Motor neuron (in vitro differentiated cells): Measurements from ENCODE around the gene B3GNT2. TPM values are rescaled to one million over a fixed set of nuclear protein-coding genes. Genes with fewer than 3 reads are reported as not detected.
A peak's percentile ranks its signal among the peaks of the same experiment; 100 is the strongest.

Experiments
- ATAC-seq, 8 experiments: fragments of 200-7000 bp; cut with Tn5 transposase; replicated peaks in 6 of 8; 2 replicates each; pipeline ENCODE4 v1.8.0; 2021; ENCODE audit warnings: mild to moderate bottlenecking in 8 of 8, moderate library complexity in 8 of 8
- H3K27ac ChIP-seq, 2 donors: fragments of 250-450 bp; sonication (Bioruptor Pico); 2 replicates each; pipeline ENCODE4 v1.9.0; 2021; ENCODE audit warnings: antibody characterized with exemption in 2 of 2, mild to moderate bottlenecking in 2 of 2, moderate library complexity in 1 of 2
- H3K4me1 ChIP-seq, 2 donors: fragments of 250-450 bp; sonication (Bioruptor Pico); replicated peaks in 1 of 2; 2 replicates each; pipeline ENCODE4 v1.6.1; 2021; ENCODE audit warnings: antibody characterized with exemption in 2 of 2, mild to moderate bottlenecking in 2 of 2, moderate library complexity in 1 of 2
- H3K4me3 ChIP-seq, 5 donors: fragments of 250-450 bp; sonication (Bioruptor Pico); 2 replicates each; pipeline ENCODE4 v1.9.0; 2021; ENCODE audit warnings: antibody characterized with exemption in 5 of 5, mild to moderate bottlenecking in 5 of 5, moderate library complexity in 4 of 5
- WGBS, 10 experiments: fragments of 450-650 bp; shearing (Covaris generic); methylation state at CpG; one replicate each; pipeline ENCODE4 v1.0.0; 2022; 5-methylcytosine and 5-hydroxymethylcytosine counted together
- in situ Hi-C, 9 experiments: fragments of 400-800 bp; cut with MboI; loops; one replicate each; pipeline ENCODE4 v1.15.0; 2021; ENCODE audit warnings: low sequenced_read_pairs in 9 of 9, low pct_unique_long_range_greater_than_20kb in 2 of 9; ENCODE audit not compliant: unreplicated experiment in 9 of 9
- total RNA-seq, 8 experiments: library from RNA; unstranded; fragments of 300-600 nt; gene quantifications; 2 replicates each; pipeline versions ENCODE4 v1.2.3 to v1.2.4, GENCODE V29; 2022

B3GNT2 gene
- total RNA-seq, 8 experiments from 2014 or later = 3.0 to 16.6 (median 4.9) TPM

GRCh38 chr2:62236499-62236898, 40.6 kb downstream of the B3GNT2 start:
- Histone ChIP-seq H3K27ac (no peak overlapping the region), H3K4me3 (no peak overlapping the region), H3K4me1 (no peaks in the 10 kb centered on the region)
- no peak for ATAC-seq
- WGBS, 10 experiments = 83 to 100% (median 90%) methylated on average over 1 to 6 of the region's 6 CpGs; no CpG with 5 or more reads in 5 of the 10 experiments
- in situ Hi-C loops = no loop called here

GRCh38 chr2:62238236-62238635, 42.3 kb downstream of the B3GNT2 start:
- Histone ChIP-seq H3K27ac (no peak overlapping the region), H3K4me1 (no peaks in the 10 kb centered on the region), H3K4me3 (no peak overlapping the region)
- WGBS, 10 experiments = 33 to 100% (median 90%) methylated on average over 1 to 6 of the region's 10 CpGs; no CpG with 5 or more reads in 3 of the 10 experiments
- in situ Hi-C loops = no loop called here
- ATAC-seq = no peak

GRCh38 chr2:62240546-62240945, 44.6 kb downstream of the B3GNT2 start:
- no peak overlapping the region for H3K27ac ChIP-seq
- in situ Hi-C loops = no loop called here
- 88 to 97% (median 94%) methylated on average over 2 to 6 of the region's 9 CpGs; no CpG with 5 or more reads in 4 of the 10 experiments for WGBS, 10 experiments
- no peak for ATAC-seq
- H3K4me1 ChIP-seq = no peaks in the 10 kb centered on the region
- no peak overlapping the region for H3K4me3 ChIP-seq

- in situ Hi-C loops = no loop called here
- no peak overlapping the region for H3K4me3 ChIP-seq
- no peak overlapping the region for H3K27ac ChIP-seq
- no peak for ATAC-seq
- H3K4me1 ChIP-seq = no peaks in the 10 kb centered on the region
- 50 to 92% (median 80%) methylated on average over 1 to 4 of the region's 6 CpGs; no CpG with 5 or more reads in 3 of the 10 experiments for WGBS, 10 experiments
Observed at GRCh38 chr2:62243983-62244382, 48.1 kb downstream of the B3GNT2 start.

- H3K27ac ChIP-seq = no peak overlapping the region
Observed at GRCh38 chr2:62248226-62248625, 52.3 kb downstream of the B3GNT2 start.

GRCh38 chr2:62250239-62250638, 54.3 kb downstream of the B3GNT2 start:
- Histone ChIP-seq H3K27ac (no peak overlapping the region), H3K4me3 (no peak overlapping the region), H3K4me1 (no peaks in the 10 kb centered on the region)
- in situ Hi-C loops = no loop called here
- no peak for ATAC-seq
- 0 to 92% (median 73%) methylated on average over 1 to 4 of the region's 4 CpGs; no CpG with 5 or more reads in 3 of the 10 experiments for WGBS, 10 experiments

More at GRCh38 chr2:62248226-62248625, 52.3 kb downstream of the B3GNT2 start:
- in situ Hi-C loops = no loop called here
- ATAC-seq = no peak
- WGBS, 10 experiments = 28 to 100% (median 78%) methylated on average over 1 to 3 of the region's 3 CpGs
- no peaks in the 10 kb centered on the region for H3K4me1 ChIP-seq
- H3K4me3 ChIP-seq = no peak overlapping the region

- in situ Hi-C loops = no loop called here
- WGBS, 10 experiments = 80 to 100% (median 100%) methylated on average over 1 of the region's 1 CpG; no CpG with 5 or more reads in 7 of the 10 experiments
- Histone ChIP-seq H3K4me3 (no peak overlapping the region), H3K4me1 (no peaks in the 10 kb centered on the region), H3K27ac (no peak overlapping the region)
- ATAC-seq = no peak
Observed at GRCh38 chr2:62254424-62255266, 58.7 kb downstream of the B3GNT2 start.

GRCh38 chr2:62257466-62257865, 61.6 kb downstream of the B3GNT2 start:
- no peak overlapping the region for H3K4me3 ChIP-seq
- in situ Hi-C loops = no loop called here
- H3K4me1 ChIP-seq = no peaks in the 10 kb centered on the region
- ATAC-seq = peak in 1 of 8 experiments; percentile 35
- WGBS, 10 experiments = 20 to 70% (median 54%) methylated on average over 1 to 4 of the region's 4 CpGs
- H3K27ac ChIP-seq = no peak overlapping the region

GRCh38 chr2:62263076-62263715, 67.3 kb downstream of the B3GNT2 start:
- Histone ChIP-seq H3K4me3 (no peak overlapping the region), H3K4me1 (no peaks in the 10 kb centered on the region), H3K27ac (no peak overlapping the region)
- WGBS, 10 experiments = 31 to 93% (median 78%) methylated on average over 3 to 6 of the region's 6 CpGs
- no peak for ATAC-seq
- in situ Hi-C loops = no loop called here

- in situ Hi-C loops = no loop called here
- no peaks in the 10 kb centered on the region for H3K4me1 ChIP-seq
- no peak overlapping the region for H3K27ac ChIP-seq
- no peak overlapping the region for H3K4me3 ChIP-seq
- 50 to 100% (median 85%) methylated on average over 1 to 3 of the region's 3 CpGs; no CpG with 5 or more reads in 6 of the 10 experiments for WGBS, 10 experiments
- no peak for ATAC-seq
Observed at GRCh38 chr2:62264186-62264585, 68.3 kb downstream of the B3GNT2 start.

- in situ Hi-C loops = no loop called here
- Histone ChIP-seq H3K4me3 (no peak overlapping the region), H3K27ac (no peak overlapping the region), H3K4me1 (no peaks in the 10 kb centered on the region)
- 8 to 83% (median 60%) methylated on average over 1 to 3 of the region's 4 CpGs; no CpG with 5 or more reads in 1 of the 10 experiments for WGBS, 10 experiments
- no peak for ATAC-seq
Observed at GRCh38 chr2:62265106-62265505, 69.2 kb downstream of the B3GNT2 start.

- WGBS, 10 experiments = 38 to 94% (median 75%) methylated on average over 2 to 6 of the region's 7 CpGs
- in situ Hi-C loops = no loop called here
- Histone ChIP-seq H3K27ac (no peak overlapping the region), H3K4me3 (no peak overlapping the region), H3K4me1 (no peaks in the 10 kb centered on the region)
- peak in 3 of 8 experiments; percentile 59 to 98 (median 87) for ATAC-seq
Observed at GRCh38 chr2:62266433-62267038, 70.6 kb downstream of the B3GNT2 start.

GRCh38 chr2:62267696-62268095, 71.8 kb downstream of the B3GNT2 start:
- Histone ChIP-seq H3K4me1 (no peaks in the 10 kb centered on the region), H3K27ac (no peak overlapping the region), H3K4me3 (no peak overlapping the region)
- WGBS, 10 experiments = 33 to 100% (median 100%) methylated on average over 1 to 2 of the region's 2 CpGs; no CpG with 5 or more reads in 1 of the 10 experiments
- in situ Hi-C loops = no loop called here
- no peak for ATAC-seq
